HepG2 (cell line): ENCODE results near the gene TSPAN31. TPM values are rescaled to one million over a fixed set of nuclear protein-coding genes. Genes with fewer than 3 reads are reported as not detected.
A peak's percentile ranks its signal among the peaks of the same experiment; 100 is the strongest.

Source experiments
- AHR ChIP-seq: IDR thresholded peaks from 2 replicates; pipeline ENCODE4 v1.6.1; 2018; ENCODE audit warnings: missing genetic modification reagents, missing compliant biosample characterization
- CENPX ChIP-seq: sonication (generic); formaldehyde crosslinking; IDR thresholded peaks from 2 replicates; pipeline ENCODE4 v1.9.0; 2021; ENCODE audit warnings: mild to moderate bottlenecking, missing genetic modification reagents, moderate library complexity
- FOXC1 ChIP-seq: sonication (generic); formaldehyde crosslinking; IDR thresholded peaks from 2 replicates; pipeline ENCODE4 v1.8.0; 2022; ENCODE audit warnings: mild to moderate bottlenecking, missing genetic modification reagents, borderline replicate concordance
- FOXP1 ChIP-seq, 2 experiments: fragments of 450-650 bp in 1 of 2; IDR thresholded peaks; 2 replicates each; pipeline ENCODE4 v1.6.1; 2017 to 2018; ENCODE audit warnings: antibody characterized with exemption in 1 of 2
- HES4 ChIP-seq: sonication (generic); formaldehyde crosslinking; IDR thresholded peaks from 2 replicates; pipeline ENCODE4 v1.9.0; 2021; ENCODE audit warnings: mild to moderate bottlenecking, missing genetic modification reagents, borderline replicate concordance
- IKZF4 ChIP-seq: sonication (generic); formaldehyde crosslinking; IDR thresholded peaks from 2 replicates; pipeline ENCODE4 v1.5.1; 2020; ENCODE audit warnings: borderline replicate concordance, mild to moderate bottlenecking, low read depth, missing genetic modification reagents; ENCODE audit errors: not compliant biosample characterization
- JUND ChIP-seq: sonication (generic); formaldehyde crosslinking; IDR thresholded peaks from 2 replicates; pipeline ENCODE4 v1.8.0; 2022; ENCODE audit warnings: mild to moderate bottlenecking, missing genetic modification reagents
- RBFOX2 ChIP-seq: fragments of 200-400 bp; formaldehyde crosslinking; IDR thresholded peaks from 2 replicates; pipeline ENCODE4 v1.6.1; 2017; ENCODE audit warnings: low read depth, mild to moderate bottlenecking, low read length
- RBM39 ChIP-seq: fragments of 200-400 bp; formaldehyde crosslinking; IDR thresholded peaks from one replicate; pipeline ENCODE4 v1.6.1; 2018; ENCODE audit warnings: antibody characterized with exemption, mild to moderate bottlenecking, low read depth, low read length; ENCODE audit not compliant: poor library complexity, severe bottlenecking
- SPEN ChIP-seq: sonication (generic); formaldehyde crosslinking; IDR thresholded peaks from 2 replicates; pipeline ENCODE4 v1.5.1; 2020; ENCODE audit warnings: low read depth, mild to moderate bottlenecking, missing genetic modification reagents
- TBX3 ChIP-seq: fragments of 450-650 bp; IDR thresholded peaks from 2 replicates; pipeline ENCODE4 v1.6.1; 2017; ENCODE audit warnings: antibody characterized with exemption, mild to moderate bottlenecking, inconsistent platforms, borderline replicate concordance
- ZNF550 ChIP-seq: sonication (generic); formaldehyde crosslinking; IDR thresholded peaks from 2 replicates; pipeline ENCODE4 v1.4.0; 2020; ENCODE audit warnings: mild to moderate bottlenecking, missing genetic modification reagents, borderline replicate concordance
- ZNF605 ChIP-seq: sonication (generic); formaldehyde crosslinking; IDR thresholded peaks from 2 replicates; pipeline ENCODE4 v1.8.0; 2022; ENCODE audit warnings: mild to moderate bottlenecking, missing genetic modification reagents
- ZNF782 ChIP-seq: sonication (generic); formaldehyde crosslinking; IDR thresholded peaks from 2 replicates; pipeline ENCODE4 v1.4.0; 2020; ENCODE audit warnings: missing genetic modification reagents, mild to moderate bottlenecking, borderline replicate concordance
- polyA plus RNA-seq, 8 experiments: library from polyadenylated mRNA; depleted of rRNA in 3 of 8; stranded (reverse) in 7 of 8; unstranded in 1 of 8; fragments of >200 nt; fragmentation: Illumina TruSeq in 4 of 8; extraction: Trizol in 4 of 8; gene quantifications; 2 replicates each; pipeline versions ENCODE4 v1.2.1 to v1.2.3, GENCODE V29; 2011 to 2016; ENCODE audit warnings: low read depth in 4 of 8, missing spikeins in 1 of 8, mixed read lengths in 1 of 8; ENCODE audit not compliant: insufficient read depth in 1 of 8
- total RNA-seq, 5 experiments: library from RNA; depleted of rRNA; stranded (reverse); fragments of >200 nt; fragmentation: Illumina TruSeq; extraction: Trizol; gene quantifications; 2 replicates each; pipeline ENCODE4 v1.2.3, GENCODE V29; 2016; ENCODE audit warnings: low read depth in 1 of 5
- TF ChIP-seq, protein P1 (sequence below): sonication (generic); formaldehyde crosslinking; IDR thresholded peaks from 2 replicates; pipeline ENCODE4 v1.4.0; 2020; ENCODE audit warnings: mild to moderate bottlenecking, missing genetic modification reagents, borderline replicate concordance
- TF ChIP-seq, protein P2 (sequence below): IDR thresholded peaks from 2 replicates; pipeline ENCODE4 v1.6.1; 2016; ENCODE audit warnings: low read depth, control low read depth
- TF ChIP-seq, protein P3 (sequence below): sonication (generic); formaldehyde crosslinking; IDR thresholded peaks from 2 replicates; pipeline ENCODE4 v1.4.0; 2020; ENCODE audit warnings: missing genetic modification reagents, mild to moderate bottlenecking, borderline replicate concordance
- TF ChIP-seq, protein P4 (sequence below): sonication (generic); formaldehyde crosslinking; IDR thresholded peaks from 2 replicates; pipeline ENCODE4 v1.5.0; 2020; ENCODE audit warnings: missing genetic modification reagents

The TSPAN31 gene
- total and polyA plus RNA-seq, 2 of the 13 experiments (the other 11 are each of a cell fraction or from before 2014, with no cell fraction given) = 10.4 to 24.6 TPM

DNA sequence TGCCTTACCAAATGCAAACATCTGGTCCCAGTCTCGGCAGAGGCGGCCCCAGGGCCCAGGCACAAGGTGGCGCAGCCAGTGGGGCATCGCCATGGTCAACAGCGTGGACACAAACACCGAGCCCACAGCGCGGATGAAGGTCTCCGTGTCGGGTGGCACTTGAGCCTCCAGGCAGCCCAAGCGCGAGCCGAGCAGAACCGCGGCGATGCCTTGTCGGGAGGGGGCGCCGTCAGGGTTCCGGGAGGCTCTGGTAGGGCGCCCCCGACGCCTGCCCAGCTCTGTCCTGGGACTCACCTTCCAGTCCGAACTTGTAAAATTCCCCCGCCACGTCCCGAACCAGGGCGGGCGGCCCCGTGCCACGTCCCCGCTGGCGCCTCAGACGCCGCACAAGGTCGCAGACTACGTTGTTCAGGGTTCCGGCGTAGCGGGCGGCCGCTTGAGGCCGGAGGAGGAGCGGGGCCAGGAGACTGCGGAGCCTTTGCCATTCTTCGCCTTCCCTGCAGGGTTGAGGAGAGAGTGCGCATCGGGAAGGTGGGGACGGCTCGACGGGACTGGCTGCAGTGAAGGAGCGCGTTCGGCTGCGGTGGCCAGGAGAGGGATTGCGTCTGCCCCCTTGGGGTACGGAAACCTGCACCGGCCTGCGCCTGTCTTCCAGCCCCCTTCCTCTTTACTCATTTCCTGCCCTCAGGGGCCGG, 20.3 kb downstream of the TSPAN31 start (continued):
- TF ChIP-seq, protein P1, sequence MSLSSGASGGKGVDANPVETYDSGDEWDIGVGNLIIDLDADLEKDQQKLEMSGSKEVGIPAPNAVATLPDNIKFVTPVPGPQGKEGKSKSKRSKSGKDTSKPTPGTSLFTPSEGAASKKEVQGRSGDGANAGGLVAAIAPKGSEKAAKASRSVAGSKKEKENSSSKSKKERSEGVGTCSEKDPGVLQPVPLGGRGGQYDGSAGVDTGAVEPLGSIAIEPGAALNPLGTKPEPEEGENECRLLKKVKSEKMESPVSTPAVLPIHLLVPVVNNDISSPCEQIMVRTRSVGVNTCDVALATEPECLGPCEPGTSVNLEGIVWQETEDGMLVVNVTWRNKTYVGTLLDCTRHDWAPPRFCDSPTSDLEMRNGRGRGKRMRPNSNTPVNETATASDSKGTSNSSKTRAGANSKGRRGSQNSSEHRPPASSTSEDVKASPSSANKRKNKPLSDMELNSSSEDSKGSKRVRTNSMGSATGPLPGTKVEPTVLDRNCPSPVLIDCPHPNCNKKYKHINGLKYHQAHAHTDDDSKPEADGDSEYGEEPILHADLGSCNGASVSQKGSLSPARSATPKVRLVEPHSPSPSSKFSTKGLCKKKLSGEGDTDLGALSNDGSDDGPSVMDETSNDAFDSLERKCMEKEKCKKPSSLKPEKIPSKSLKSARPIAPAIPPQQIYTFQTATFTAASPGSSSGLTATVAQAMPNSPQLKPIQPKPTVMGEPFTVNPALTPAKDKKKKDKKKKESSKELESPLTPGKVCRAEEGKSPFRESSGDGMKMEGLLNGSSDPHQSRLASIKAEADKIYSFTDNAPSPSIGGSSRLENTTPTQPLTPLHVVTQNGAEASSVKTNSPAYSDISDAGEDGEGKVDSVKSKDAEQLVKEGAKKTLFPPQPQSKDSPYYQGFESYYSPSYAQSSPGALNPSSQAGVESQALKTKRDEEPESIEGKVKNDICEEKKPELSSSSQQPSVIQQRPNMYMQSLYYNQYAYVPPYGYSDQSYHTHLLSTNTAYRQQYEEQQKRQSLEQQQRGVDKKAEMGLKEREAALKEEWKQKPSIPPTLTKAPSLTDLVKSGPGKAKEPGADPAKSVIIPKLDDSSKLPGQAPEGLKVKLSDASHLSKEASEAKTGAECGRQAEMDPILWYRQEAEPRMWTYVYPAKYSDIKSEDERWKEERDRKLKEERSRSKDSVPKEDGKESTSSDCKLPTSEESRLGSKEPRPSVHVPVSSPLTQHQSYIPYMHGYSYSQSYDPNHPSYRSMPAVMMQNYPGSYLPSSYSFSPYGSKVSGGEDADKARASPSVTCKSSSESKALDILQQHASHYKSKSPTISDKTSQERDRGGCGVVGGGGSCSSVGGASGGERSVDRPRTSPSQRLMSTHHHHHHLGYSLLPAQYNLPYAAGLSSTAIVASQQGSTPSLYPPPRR (CRISPR knock-in tag) = no peak
- TF ChIP-seq JUND (CRISPR knock-in tag) (no peak), TBX3 (no peak), FOXP1 (IDR thresholded peaks at IDR 0.05) (no peak), FOXP1 (CRISPR knock-in tag; IDR thresholded peaks at IDR 0.05) (no peak), ZNF550 (no peak), RBFOX2 (peak; percentile 46), IKZF4 (no peak), RBM39 (no peak), ZNF605 (CRISPR knock-in tag) (peak; percentile 66; the same call in 1 of the 2 replicates), FOXC1 (CRISPR knock-in tag) (no peak), CENPX (CRISPR knock-in tag) (no peak), HES4 (CRISPR knock-in tag) (no peak; the same call in 1 of the 2 replicates), SPEN (peak; percentile 29; the same call in 1 of the 2 replicates), AHR (no peak), ZNF782 (CRISPR knock-in tag) (no peak)
- TF ChIP-seq, protein P2, sequence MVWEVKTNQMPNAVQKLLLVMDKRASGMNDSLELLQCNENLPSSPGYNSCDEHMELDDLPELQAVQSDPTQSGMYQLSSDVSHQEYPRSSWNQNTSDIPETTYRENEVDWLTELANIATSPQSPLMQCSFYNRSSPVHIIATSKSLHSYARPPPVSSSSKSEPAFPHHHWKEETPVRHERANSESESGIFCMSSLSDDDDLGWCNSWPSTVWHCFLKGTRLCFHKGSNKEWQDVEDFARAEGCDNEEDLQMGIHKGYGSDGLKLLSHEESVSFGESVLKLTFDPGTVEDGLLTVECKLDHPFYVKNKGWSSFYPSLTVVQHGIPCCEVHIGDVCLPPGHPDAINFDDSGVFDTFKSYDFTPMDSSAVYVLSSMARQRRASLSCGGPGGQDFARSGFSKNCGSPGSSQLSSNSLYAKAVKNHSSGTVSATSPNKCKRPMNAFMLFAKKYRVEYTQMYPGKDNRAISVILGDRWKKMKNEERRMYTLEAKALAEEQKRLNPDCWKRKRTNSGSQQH (CRISPR knock-in tag) = no peak
- TF ChIP-seq, protein P3, sequence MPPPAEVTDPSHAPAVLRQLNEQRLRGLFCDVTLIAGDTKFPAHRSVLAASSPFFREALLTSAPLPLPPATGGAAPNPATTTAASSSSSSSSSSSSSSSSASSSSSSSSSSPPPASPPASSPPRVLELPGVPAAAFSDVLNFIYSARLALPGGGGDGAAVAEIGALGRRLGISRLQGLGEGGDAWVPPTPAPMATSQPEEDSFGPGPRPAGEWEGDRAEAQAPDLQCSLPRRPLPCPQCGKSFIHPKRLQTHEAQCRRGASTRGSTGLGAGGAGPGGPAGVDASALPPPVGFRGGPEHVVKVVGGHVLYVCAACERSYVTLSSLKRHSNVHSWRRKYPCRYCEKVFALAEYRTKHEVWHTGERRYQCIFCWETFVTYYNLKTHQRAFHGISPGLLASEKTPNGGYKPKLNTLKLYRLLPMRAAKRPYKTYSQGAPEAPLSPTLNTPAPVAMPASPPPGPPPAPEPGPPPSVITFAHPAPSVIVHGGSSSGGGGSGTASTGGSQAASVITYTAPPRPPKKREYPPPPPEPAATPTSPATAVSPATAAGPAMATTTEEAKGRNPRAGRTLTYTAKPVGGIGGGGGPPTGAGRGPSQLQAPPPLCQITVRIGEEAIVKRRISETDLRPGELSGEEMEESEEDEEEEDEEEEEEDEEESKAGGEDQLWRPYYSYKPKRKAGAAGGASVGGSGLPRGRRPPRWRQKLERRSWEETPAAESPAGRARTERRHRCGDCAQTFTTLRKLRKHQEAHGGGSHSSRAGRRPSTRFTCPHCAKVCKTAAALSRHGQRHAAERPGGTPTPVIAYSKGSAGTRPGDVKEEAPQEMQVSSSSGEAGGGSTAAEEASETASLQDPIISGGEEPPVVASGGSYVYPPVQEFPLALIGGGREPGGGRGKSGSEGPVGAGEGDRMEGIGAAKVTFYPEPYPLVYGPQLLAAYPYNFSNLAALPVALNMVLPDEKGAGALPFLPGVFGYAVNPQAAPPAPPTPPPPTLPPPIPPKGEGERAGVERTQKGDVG (CRISPR knock-in tag) = no peak; the same call in 1 of the 2 replicates
- TF ChIP-seq, protein P4, sequence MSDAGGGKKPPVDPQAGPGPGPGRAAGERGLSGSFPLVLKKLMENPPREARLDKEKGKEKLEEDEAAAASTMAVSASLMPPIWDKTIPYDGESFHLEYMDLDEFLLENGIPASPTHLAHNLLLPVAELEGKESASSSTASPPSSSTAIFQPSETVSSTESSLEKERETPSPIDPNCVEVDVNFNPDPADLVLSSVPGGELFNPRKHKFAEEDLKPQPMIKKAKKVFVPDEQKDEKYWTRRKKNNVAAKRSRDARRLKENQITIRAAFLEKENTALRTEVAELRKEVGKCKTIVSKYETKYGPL = no peak; the same call in 1 of the 2 replicates
